Osteocyte (in vitro differentiated cells): ENCODE results near the gene GTF2A1L. TPM values are rescaled to one million over a fixed set of nuclear protein-coding genes. Genes with fewer than 3 reads are reported as not detected.
"Not testable (repeated sequence)": the region's sequence is repeated elsewhere in the genome, so short reads cannot be mapped to it uniquely, and the experiment has no call there.

Source experiments
- DNase-seq: peaks from one replicate; pipeline ENCODE4 v3.0.0; 2021; ENCODE audit warnings: mixed read lengths; ENCODE audit not compliant: unreplicated experiment; ENCODE audit errors: extremely low spot score
- H3K27ac Mint-ChIP-seq: one replicate; pipeline ENCODE4 v1.8.0; 2021; ENCODE audit warnings: mild to moderate bottlenecking, mixed read lengths; ENCODE audit not compliant: unreplicated experiment
- H3K27me3 Mint-ChIP-seq: one replicate; pipeline ENCODE4 v1.8.0; 2021; ENCODE audit warnings: mixed read lengths; ENCODE audit not compliant: unreplicated experiment
- H3K36me3 Mint-ChIP-seq: one replicate; pipeline ENCODE4 v1.8.0; 2021; ENCODE audit warnings: mixed read lengths; ENCODE audit not compliant: unreplicated experiment
- H3K4me1 Mint-ChIP-seq: one replicate; pipeline ENCODE4 v1.8.0; 2021; ENCODE audit warnings: mixed read lengths; ENCODE audit not compliant: unreplicated experiment
- H3K4me3 Mint-ChIP-seq: one replicate; pipeline ENCODE4 v1.8.0; 2021; ENCODE audit warnings: mild to moderate bottlenecking, moderate library complexity, mixed read lengths; ENCODE audit not compliant: unreplicated experiment
- H3K9me3 Mint-ChIP-seq: one replicate; pipeline ENCODE4 v1.8.0; 2021; ENCODE audit warnings: mixed read lengths; ENCODE audit not compliant: unreplicated experiment
- total RNA-seq: library from RNA; stranded (reverse); gene quantifications from 2 replicates; pipeline ENCODE4 v1.2.1, GENCODE V29; 2021
- TF ChIP-seq, protein P1 (sequence below): fragments of 200-600 bp; sonication (generic); IDR thresholded peaks from 2 replicates; pipeline ENCODE4 v1.5.0; 2021; ENCODE audit warnings: antibody characterized with exemption, mild to moderate bottlenecking, moderate library complexity

Gene GTF2A1L
- total RNA-seq, 1 donor from 2014 or later: not detected

DNA sequence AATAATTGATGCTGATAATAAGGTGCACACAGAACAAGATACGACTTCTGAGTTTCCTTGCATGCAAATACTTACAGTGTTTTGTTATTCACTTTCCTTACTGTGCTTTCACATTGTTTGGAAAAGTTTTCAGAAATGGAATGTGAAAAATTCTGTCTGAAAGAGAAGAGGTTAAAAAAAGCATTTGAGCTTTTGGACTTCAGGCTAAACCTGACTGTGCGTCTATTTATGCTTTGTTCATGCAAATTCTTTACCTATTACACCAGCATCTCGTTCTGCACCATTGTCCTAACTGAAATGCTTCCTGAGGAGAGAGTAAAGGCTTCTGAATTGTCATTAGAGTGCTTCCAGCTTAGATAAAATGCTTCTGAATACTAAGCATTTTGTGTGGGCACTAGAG, 76.5 kb downstream of the GTF2A1L start:
- H3K4me1 Mint-ChIP-seq: peaks cover 33% of the 10 kb centered on the region
- H3K9me3 Mint-ChIP-seq: no peaks in the 10 kb centered on the region
- H3K36me3 Mint-ChIP-seq: no peaks in the 10 kb centered on the region
- H3K27me3 Mint-ChIP-seq: no peaks in the 10 kb centered on the region
- TF ChIP-seq, protein P1, sequence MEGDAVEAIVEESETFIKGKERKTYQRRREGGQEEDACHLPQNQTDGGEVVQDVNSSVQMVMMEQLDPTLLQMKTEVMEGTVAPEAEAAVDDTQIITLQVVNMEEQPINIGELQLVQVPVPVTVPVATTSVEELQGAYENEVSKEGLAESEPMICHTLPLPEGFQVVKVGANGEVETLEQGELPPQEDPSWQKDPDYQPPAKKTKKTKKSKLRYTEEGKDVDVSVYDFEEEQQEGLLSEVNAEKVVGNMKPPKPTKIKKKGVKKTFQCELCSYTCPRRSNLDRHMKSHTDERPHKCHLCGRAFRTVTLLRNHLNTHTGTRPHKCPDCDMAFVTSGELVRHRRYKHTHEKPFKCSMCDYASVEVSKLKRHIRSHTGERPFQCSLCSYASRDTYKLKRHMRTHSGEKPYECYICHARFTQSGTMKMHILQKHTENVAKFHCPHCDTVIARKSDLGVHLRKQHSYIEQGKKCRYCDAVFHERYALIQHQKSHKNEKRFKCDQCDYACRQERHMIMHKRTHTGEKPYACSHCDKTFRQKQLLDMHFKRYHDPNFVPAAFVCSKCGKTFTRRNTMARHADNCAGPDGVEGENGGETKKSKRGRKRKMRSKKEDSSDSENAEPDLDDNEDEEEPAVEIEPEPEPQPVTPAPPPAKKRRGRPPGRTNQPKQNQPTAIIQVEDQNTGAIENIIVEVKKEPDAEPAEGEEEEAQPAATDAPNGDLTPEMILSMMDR: no peak
- peak overlapping the region; percentile 46 for H3K27ac Mint-ChIP-seq
- DNase-seq: no peak
- H3K4me3 Mint-ChIP-seq: peak overlapping the region; percentile 28

DNA sequence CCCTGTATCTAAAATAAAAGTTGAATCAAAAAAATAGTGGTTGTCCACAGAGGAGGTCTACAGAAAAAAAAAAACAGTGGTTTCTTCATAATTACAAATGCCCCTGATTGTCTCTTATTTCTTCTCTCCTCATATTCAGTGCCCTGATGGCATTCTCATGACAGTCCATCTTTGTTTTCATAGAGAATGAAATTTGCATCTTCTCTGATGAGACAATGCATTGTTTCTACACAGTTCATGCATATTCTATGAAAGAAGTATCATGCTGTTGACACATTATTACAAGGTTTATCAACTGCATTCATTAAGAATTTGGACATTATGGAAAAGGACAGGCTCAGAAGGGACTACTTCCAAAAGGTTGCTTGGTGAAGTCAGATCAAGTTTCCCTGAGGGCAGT, 78.3 kb downstream of the GTF2A1L start:
- TF ChIP-seq, protein P1: no peak
- H3K4me3 Mint-ChIP-seq: no peak overlapping the region
- no peaks in the 10 kb centered on the region for H3K27me3 Mint-ChIP-seq
- DNase-seq: no peak
- no peaks in the 10 kb centered on the region for H3K9me3 Mint-ChIP-seq
- no peak overlapping the region for H3K27ac Mint-ChIP-seq
- H3K4me1 Mint-ChIP-seq: peaks cover 33% of the 10 kb centered on the region
- no peaks in the 10 kb centered on the region for H3K36me3 Mint-ChIP-seq

DNA sequence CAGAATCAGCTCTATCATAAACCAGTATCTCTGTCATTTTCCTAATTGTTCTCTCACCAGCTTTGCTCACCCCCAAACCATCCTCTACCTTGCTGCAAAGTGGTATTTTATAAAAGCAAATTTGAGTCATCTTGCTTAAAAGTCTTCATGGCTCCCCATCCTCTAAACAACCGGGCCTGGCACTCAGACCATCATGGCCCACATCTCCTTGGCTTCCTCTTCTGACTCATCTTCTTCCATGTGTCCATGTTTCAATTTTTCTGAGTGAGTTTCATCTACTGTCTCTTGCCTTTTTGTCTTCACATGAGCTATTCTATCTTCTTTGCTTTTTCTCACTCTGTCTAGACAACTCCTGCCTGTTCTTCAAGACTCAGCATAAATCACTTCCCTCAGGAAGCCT, 79.2 kb downstream of the GTF2A1L start:
- no peak overlapping the region for H3K4me3 Mint-ChIP-seq

DNA sequence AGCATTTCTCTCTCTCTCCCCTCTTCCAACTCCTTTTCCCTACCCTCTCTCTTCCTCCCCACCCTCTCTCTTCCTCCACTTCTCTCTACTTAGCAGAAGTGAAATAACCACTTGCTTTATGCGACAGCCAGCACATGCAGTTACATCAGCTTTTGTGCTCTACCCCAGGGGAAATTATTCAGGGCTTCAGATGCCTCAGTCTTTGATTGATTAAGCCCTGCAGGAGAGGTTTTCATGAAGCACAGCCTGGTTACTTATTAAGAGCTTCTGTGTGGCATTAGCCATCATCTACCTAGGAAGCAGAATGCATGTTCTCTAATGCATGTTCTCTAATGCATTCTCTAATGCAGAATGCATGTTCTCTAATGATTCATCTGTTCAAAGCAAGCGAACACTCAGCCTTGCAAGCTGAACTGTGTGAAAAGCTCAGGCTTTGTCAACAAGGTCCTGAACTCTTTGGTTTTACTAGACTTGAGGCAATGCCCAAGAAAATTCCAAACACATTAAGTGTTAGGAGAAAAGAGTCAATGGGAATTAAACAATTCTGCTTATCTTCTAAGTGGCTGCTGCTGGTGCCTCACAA, 81.8 kb downstream of the GTF2A1L start:
- Mint-ChIP-seq H3K4me1 (peaks cover 7% of the 10 kb centered on the region), H3K4me3 (no peak overlapping the region), H3K27ac (no peak overlapping the region), H3K36me3 (no peaks in the 10 kb centered on the region), H3K9me3 (peaks cover 9% of the 10 kb centered on the region), H3K27me3 (no peaks in the 10 kb centered on the region)
- TF ChIP-seq, protein P1: no peak
- no peak for DNase-seq

More for the DNA sequence above, 79.2 kb downstream of the GTF2A1L start:
- DNase-seq: no peak
- Mint-ChIP-seq H3K27me3 (no peaks in the 10 kb centered on the region), H3K4me1 (peaks cover 32% of the 10 kb centered on the region), H3K27ac (no peak overlapping the region), H3K36me3 (no peaks in the 10 kb centered on the region), H3K9me3 (no peaks in the 10 kb centered on the region)
- TF ChIP-seq, protein P1: no peak

DNA sequence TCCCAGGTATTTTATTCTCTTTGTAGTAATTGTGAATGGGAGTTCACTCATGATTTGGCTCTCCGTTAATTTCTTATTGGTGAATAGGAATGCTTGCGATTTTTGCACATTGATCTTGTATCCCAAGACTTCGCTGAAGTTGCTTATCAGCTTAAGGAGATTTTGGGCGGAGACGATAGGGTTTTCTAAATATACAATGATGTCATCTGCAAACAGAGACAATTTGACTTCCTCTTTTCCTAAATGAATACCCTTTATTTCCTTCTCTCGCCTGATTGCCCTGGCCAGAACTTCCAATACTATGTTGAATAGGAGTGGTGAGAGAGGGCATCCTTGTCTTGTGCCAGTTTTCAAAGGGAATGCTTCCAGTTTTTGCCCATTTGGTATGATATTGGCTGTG, 86.0 kb downstream of the GTF2A1L start:
- not testable (repeated sequence) for H3K27me3 Mint-ChIP-seq, DNase-seq, H3K4me1 Mint-ChIP-seq, H3K36me3 Mint-ChIP-seq, H3K4me3 Mint-ChIP-seq, H3K27ac Mint-ChIP-seq
- H3K9me3 Mint-ChIP-seq: peaks cover 12% of the 10 kb centered on the region

DNA sequence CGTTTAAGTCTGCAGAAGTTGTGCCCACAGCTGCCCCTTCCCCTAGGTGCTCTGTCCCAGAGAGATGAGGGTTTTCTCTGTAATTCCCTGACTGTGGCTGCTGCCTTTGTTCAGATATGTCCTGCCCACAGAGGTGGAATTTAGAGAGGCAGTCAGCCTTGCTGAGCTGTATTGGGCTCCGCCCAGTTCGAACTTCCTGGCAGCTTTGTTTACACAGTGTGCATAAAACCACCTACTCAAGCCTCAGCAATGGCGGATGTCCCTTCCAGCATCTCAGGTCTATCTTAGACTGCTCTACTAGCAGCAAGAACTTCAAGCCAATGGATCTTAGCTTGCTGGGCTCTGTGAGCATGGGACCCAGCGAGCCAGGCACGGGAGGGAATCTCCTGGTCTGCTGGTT, 89.8 kb downstream of the GTF2A1L start:
- Mint-ChIP-seq H3K27ac (no peak overlapping the region), H3K4me3 (no peak overlapping the region), H3K4me1 (peaks cover 2% of the 10 kb centered on the region), H3K9me3 (peaks cover 12% of the 10 kb centered on the region), H3K27me3 (no peaks in the 10 kb centered on the region), H3K36me3 (peaks cover 3% of the 10 kb centered on the region)
- TF ChIP-seq, protein P1: no peak
- no peak for DNase-seq
